Measurements from ENCODE around the gene CNKSR1.
A peak's percentile ranks its signal among the peaks of the same experiment; 100 is the strongest.

CNKSR1 gene

GRCh38 chr1:26161415-26162219, 15.7 kb upstream of the CNKSR1 start:
- DNase-seq = peak; percentile 22

- DNase-seq = no peak
Observed at GRCh38 chr1:26162220-26162709, 15.0 kb upstream of the CNKSR1 start.

DNA sequence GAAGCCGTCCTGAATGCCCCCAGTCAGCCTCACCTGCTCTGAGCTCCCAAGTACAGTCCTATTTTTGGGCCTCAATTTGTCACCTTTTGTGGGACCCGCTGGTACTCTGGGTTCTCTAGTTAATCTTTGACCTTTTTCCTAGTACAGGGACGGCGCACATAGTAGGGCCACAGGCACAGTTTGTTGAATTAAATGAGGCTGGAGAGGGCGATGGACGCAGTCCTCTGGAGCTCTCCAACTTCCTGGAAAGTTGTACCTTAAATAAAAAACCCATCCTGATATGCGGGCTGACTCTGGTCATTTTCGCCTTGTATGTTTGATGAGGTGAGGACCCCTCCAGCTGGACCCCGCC, 13.6 kb upstream of the CNKSR1 start:
- no peak for DNase-seq

GRCh38 chr1:26164036-26164860, 13.0 kb upstream of the CNKSR1 start:
- peak; percentile 27 for DNase-seq

DNA sequence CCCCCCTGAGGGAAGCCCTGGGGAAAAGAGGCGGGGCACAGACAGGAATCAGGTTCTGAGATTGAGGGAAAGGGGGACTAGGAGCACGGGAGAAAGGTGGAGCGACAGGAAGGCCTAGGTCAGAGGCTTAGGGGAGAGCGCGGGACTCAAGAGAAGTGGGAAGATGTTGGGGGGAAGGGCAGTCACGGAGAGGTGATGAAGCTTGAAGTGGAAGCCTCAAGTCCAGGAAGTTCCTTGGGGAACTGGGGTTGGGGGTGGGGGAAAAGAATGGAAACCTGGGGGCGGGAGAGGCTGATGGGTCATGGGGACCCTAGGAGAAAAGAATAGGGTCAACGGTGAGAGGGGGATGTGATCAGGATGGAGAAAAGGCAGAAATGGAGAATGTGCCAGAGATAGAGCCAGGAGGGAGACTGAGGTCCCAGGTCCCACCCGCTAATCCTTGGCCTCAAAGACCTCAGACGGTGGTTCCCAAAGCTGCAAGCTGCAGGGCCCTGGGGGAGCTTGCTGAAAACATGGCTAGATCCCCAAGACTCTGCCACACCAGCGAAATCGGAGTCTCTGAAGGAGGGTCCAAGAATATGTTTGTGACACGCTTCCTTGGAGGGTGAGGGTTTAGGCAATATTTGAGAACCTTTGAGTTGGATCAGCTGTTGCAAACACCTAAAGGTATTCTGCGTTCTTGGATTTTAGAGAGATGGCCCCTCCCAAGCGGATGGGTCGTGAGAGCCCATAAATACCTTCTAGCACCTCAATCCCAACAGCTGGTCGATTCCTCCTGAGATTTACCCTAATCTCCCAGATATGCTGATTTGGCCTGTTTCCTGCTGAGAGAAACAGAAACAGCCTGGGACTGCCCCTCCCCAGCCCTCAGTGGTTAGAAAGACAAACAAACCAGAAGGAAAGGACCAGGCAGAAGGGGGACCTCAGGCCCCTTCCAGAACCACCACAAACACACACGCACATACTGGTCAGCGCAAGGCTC, 12.1 kb upstream of the CNKSR1 start:
- no peak for DNase-seq

- DNase-seq = no peak
Observed at GRCh38 chr1:26166719-26167281, 10.5 kb upstream of the CNKSR1 start.

- DNase-seq = no peak
Observed at GRCh38 chr1:26168410-26169197, 8.7 kb upstream of the CNKSR1 start, which contains the start of gene C1orf232. TSS of gene C1orf232 (minus strand) at chr1:26168963. CDS start at chr1:26168499, 464 bp downstream.

DNA sequence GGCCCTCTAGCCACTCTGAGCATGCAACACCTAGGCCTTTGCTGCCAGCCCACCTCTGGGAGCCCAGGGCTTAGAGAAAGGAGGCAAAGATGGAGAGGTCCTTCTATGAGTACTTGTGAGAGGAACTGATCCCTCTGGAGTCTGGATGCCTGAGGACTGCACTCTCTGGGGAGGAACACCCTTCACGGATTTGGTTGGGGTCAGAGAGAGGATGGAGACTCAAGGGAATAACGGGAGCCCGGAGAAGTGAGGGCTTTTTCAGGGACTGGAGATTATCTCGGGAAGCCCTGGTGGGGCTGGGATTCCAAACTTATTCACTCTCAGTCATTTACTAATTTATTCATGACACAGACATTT, 8.1 kb upstream of the CNKSR1 start:
- DNase-seq = no peak

- DNase-seq = peak; percentile 90
Observed at GRCh38 chr1:26169669-26170471, 7.4 kb upstream of the CNKSR1 start, which contains the start of gene ZNF593. TSS of gene ZNF593 (plus strand) at chr1:26169908. CDS start at chr1:26169984, 76 bp downstream.

GRCh38 chr1:26170472-26170821, 6.8 kb upstream of the CNKSR1 start:
- no peak for DNase-seq

- no peak for DNase-seq
Observed at GRCh38 chr1:26171084-26172072, 5.9 kb upstream of the CNKSR1 start, which contains the start of gene ZNF593OS. TSS of gene ZNF593OS (minus strand) at chr1:26171832. CDS start at chr1:26171661, 171 bp downstream.

DNA sequence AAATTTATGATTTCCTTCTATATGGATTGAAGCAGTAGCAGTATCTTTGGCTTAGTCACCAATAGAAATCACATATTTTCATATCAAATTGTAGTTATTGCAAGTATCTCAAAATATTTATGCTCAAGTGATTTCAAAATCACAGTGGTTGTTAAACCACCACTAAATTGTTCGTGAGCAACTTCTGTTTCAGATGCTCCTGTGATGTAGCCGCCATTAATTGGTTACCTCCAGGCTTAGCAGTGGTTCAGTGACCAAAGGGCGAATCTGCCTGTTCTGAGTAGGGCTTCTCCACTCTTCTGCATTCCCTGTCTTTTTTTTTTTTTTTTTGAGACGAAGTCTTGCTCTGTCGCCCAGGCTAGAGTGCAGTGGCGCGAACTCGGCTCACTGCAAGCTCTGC, 1.9 kb upstream of the CNKSR1 start:
- no peak for DNase-seq

DNA sequence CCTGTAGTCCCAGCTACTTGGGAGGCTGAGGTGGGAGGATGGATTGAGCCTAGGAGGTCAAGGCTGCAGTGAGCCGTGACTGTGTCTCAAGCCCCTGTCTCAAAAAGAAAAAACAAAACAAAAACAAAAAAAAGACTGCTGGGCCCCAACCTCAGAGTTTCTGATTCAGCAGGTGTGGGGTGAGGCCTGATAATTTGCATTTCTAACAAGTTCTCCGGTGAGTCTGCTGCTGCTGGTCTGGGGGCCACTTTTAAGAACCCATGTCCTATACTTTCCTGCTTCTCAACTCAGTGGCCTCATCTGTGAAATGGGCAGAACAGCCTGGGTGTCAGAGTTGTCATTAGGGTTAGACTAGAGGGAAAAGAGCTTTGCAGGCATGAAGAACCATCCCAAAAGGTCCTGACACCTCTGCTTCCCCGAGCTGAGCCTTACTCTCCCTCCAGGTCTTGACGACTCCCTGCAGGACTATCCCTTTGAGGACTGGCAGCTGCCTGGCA, 2.8 kb downstream of the CNKSR1 start:
- DNase-seq = no peak

DNA sequence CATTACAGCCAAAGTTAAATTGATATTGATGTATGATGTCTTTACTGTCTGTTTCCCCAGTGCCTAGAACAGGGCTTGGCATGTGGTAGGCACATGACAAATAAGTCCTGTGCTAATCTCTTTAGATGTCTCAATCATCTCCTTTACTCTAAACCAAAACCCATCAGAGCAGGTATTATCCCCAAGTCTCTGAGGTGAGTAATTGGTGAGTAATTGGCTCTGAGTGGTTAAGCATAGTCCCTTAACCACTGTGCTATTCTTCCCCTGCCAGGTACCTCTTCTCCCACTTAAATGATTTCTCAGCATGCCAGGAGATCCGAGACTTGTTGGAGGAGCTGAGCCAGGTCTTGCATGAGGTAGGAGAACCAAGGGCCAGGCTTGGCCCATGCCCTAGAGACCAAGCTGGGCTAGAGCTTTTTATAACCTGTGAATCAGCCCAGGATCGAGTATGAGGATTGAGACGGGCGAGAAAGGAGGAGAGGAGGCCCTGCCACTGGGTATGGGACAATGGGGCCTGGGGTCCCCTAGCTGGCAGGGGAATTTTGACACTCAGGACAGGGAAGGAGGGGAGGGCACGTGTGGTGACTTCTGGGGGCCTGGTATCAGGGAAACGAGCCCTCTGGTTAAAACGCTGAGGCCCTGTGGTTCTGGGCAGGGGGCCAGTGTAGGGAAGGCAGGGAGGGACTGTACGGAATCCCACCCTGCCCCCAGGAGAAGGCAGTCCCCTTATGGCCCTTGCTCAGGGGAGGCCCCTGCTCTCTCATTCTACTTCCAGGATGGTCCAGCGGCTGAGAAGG, 4.5 kb downstream of the CNKSR1 start:
- DNase-seq = no peak

DNA sequence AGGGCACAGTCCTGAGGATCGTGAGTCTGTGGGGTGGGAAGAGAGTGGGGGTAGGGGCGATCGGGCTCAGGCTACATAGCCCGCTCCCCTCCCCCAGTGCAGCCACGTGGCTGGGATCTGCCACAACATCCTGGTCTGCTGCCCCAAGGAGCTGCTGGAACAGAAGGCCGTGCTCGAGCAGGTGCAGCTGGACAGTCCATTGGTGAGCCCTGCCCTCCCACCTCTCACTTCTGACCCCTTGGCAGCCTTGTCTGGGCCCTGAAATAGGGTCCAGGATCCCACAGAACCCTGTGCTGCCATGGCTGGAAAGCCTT, 5.0 kb downstream of the CNKSR1 start:
- DNase-seq = no peak

GRCh38 chr1:26184086-26184485, 6.8 kb downstream of the CNKSR1 start:
- no peak for DNase-seq

DNA sequence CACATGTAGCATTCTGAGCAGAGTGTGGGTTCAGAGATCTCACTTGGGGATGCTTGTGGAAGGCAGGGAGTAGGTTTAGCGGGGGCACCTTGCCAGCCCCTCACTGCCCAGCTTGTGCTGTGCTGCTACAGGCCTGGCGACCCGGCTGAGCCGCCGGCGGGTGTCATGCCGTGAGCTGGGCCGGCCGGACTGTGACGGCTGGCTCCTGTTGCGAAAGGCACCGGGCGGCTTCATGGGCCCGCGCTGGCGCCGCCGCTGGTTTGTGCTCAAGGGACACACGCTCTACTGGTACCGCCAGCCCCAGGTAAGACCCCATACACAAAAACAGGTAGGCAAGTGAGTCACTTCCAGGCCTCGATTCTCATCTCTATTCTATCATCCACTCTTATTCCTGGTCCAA, 7.6 kb downstream of the CNKSR1 start:
- DNase-seq = no peak

DNA sequence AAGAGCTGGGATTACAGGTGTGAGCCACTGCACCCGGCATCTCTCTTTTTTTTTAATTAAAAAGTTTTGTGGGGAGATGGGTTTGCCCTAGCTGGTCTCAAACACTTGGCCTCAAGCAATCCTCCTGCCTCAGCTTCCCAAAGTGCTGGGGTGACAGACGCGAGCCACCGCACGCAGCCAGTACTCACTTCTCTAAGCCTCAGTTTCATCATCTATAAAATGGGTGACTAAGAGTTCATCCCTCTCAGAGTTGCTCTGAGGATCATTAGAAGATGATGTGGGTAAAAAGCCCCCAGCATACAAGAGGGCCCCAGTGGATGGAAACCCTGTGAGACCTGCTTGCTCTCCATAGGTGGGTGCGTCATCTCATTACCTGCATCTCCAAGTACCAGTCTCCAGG, 10.6 kb downstream of the CNKSR1 start:
- no peak for DNase-seq

All from CD4-positive, alpha-beta T cell treated with Interferon gamma for 1 hour (primary cell).